ENCODE results near the gene UQCRHL. TPM values are rescaled to one million over a fixed set of nuclear protein-coding genes. Genes with fewer than 3 reads are reported as not detected.
A peak's percentile ranks its signal among the peaks of the same experiment; 100 is the strongest.
"Not testable (repeated sequence)": the region's sequence is repeated elsewhere in the genome, so short reads cannot be mapped to it uniquely, and the experiment has no call there.

The UQCRHL gene
- total RNA-seq, 1 donor from 2014 or later, result 1.8 TPM

GRCh38 chr1:15849775-15850324 lies 42.4 kb upstream of the UQCRHL start:
- FAIRE-seq, result no peak
- TF ChIP-seq, protein P1, sequence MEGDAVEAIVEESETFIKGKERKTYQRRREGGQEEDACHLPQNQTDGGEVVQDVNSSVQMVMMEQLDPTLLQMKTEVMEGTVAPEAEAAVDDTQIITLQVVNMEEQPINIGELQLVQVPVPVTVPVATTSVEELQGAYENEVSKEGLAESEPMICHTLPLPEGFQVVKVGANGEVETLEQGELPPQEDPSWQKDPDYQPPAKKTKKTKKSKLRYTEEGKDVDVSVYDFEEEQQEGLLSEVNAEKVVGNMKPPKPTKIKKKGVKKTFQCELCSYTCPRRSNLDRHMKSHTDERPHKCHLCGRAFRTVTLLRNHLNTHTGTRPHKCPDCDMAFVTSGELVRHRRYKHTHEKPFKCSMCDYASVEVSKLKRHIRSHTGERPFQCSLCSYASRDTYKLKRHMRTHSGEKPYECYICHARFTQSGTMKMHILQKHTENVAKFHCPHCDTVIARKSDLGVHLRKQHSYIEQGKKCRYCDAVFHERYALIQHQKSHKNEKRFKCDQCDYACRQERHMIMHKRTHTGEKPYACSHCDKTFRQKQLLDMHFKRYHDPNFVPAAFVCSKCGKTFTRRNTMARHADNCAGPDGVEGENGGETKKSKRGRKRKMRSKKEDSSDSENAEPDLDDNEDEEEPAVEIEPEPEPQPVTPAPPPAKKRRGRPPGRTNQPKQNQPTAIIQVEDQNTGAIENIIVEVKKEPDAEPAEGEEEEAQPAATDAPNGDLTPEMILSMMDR (IDR thresholded peaks at IDR 0.05; ENCODE audit: insufficient read depth, low read length, severe bottlenecking), result no peak
- peak; percentile 72 for DNase-seq (ENCODE audit: low read depth)
- H3K36me3 ChIP-seq (ENCODE audit: control insufficient read depth, insufficient read depth, low read length), result no peaks in the 10 kb centered on the region
- peak overlapping the region; percentile 78 for H3K4me3 ChIP-seq (ENCODE audit: low read depth, low read length)
- no peaks in the 10 kb centered on the region for H3K27me3 ChIP-seq (ENCODE audit: control insufficient read depth, insufficient read depth, low read length)

DNA sequence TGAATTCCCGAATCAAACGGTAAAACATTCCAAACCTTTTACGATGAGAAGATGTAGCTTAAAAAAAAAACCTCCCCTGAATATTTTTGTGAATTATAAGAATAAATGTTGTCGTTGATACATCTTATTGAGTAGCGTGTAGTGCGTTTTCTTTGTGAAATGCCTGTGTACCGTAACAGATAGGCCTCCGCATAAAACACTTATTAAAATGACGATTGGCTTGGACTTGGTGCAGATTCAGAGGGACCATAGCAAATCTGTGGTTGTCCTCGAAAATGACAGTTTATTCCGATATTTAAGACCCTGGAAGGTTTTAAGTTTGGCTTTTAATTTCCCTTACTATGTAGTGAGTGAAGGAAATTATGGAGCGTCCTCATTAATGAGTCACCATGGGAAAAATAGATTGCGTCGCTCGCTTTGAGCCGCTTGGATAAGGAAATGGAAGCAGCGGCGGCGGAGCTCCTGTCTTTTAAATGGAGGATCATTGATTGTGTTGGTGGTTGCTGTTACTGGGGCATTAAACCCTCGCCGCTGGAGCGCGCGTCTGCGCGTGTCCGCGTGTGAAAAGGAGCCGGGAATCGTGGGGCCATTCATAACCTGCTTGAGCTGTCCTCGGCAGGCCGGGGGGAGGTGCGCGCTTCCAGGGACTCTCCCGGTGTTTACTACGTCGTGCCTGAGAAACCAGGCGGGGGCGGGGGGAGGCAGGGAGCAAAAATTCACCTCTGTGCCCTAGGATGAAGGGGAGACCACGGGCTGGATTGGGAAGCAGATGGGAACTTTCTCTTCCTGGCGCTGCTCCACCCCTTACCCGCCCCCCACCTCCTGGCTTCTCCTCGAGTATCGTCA lies 41.7 kb upstream of the UQCRHL start:
- FAIRE-seq, result no peak
- Histone ChIP-seq H3K36me3 (ENCODE audit: control insufficient read depth, insufficient read depth, low read length) (no peaks in the 10 kb centered on the region), H3K4me3 (ENCODE audit: low read depth, low read length) (peak overlapping the region; percentile 78), H3K27me3 (ENCODE audit: control insufficient read depth, insufficient read depth, low read length) (no peaks in the 10 kb centered on the region)
- TF ChIP-seq, protein P1 (IDR thresholded peaks at IDR 0.05; ENCODE audit: insufficient read depth, low read length, severe bottlenecking), result no peak
- DNase-seq (ENCODE audit: low read depth), result peak; percentile 82

GRCh38 chr1:15848143-15848928 lies 40.9 kb upstream of the UQCRHL start:
- H3K27me3 ChIP-seq (ENCODE audit: control insufficient read depth, insufficient read depth, low read length), result no peaks in the 10 kb centered on the region
- DNase-seq (ENCODE audit: low read depth) (no peak), FAIRE-seq (no peak)
- peak overlapping the region; percentile 78 for H3K4me3 ChIP-seq (ENCODE audit: low read depth, low read length)
- TF ChIP-seq, protein P1 (IDR thresholded peaks at IDR 0.05; ENCODE audit: insufficient read depth, low read length, severe bottlenecking), result no peak
- no peaks in the 10 kb centered on the region for H3K36me3 ChIP-seq (ENCODE audit: control insufficient read depth, insufficient read depth, low read length)

GRCh38 chr1:15847893-15848142 lies 40.4 kb upstream of the UQCRHL start:
- Histone ChIP-seq H3K27me3 (ENCODE audit: control insufficient read depth, insufficient read depth, low read length) (no peaks in the 10 kb centered on the region), H3K36me3 (ENCODE audit: control insufficient read depth, insufficient read depth, low read length) (no peaks in the 10 kb centered on the region), H3K4me3 (ENCODE audit: low read depth, low read length) (peak overlapping the region; percentile 78)
- TF ChIP-seq, protein P1 (IDR thresholded peaks at IDR 0.05; ENCODE audit: insufficient read depth, low read length, severe bottlenecking), result no peak
- DNase-seq (ENCODE audit: low read depth), result no peak
- FAIRE-seq, result no peak

DNA sequence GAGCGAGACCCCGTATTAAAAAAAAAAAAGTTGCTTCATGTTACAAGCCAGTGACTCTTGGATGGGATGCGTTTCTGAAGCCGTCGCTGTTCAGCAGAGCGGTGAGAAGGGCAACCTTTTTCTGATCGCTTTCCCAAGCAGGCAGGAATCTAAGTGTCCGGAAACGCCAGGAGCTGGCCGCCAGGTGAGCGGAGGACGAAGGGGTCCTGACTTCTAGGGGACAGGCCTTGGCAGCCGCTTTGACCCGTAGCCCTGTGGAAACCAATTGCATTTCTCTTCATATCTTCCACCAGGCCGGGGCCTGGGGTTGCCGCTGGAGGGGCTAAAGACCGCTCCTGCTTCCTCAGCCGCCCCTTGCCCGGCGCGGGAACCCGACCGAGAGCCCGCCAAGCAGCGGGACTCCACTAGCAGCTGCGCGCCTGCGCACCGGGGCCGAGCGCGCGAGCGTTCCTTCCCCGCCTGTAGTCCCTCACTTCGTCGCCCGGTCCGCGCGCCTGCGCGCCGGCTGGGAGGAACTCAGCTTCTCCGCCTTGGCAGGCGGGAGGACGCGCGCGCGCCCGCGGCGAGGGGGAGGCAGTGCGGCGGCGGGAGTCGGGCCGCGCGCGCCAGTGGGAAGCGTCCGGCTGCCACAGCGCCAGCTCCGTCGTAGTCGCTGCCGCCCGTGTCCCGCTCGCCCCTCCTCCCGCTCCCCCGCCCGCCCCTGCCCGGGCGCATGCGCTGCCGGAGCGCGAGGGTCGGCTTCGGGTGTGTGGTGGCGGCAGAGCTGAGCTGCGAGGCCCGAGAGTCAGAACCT lies 39.8 kb upstream of the UQCRHL start, which contains the start of gene SPEN:
SPEN (plus strand) TSS at position 608 of the 793 bp plus-strand sequence. CDS start 361 bp downstream, outside the sequence.
- DNase-seq (ENCODE audit: low read depth) (peak; percentile 91), FAIRE-seq (no peak)
- Histone ChIP-seq H3K36me3 (ENCODE audit: control insufficient read depth, insufficient read depth, low read length) (no peaks in the 10 kb centered on the region), H3K4me3 (ENCODE audit: low read depth, low read length) (peak within 1 kb of the TSS; percentile 78), H3K27me3 (ENCODE audit: control insufficient read depth, insufficient read depth, low read length) (no peaks in the 10 kb centered on the region)
- TF ChIP-seq, protein P1 (IDR thresholded peaks at IDR 0.05; ENCODE audit: insufficient read depth, low read length, severe bottlenecking), result no peak

DNA sequence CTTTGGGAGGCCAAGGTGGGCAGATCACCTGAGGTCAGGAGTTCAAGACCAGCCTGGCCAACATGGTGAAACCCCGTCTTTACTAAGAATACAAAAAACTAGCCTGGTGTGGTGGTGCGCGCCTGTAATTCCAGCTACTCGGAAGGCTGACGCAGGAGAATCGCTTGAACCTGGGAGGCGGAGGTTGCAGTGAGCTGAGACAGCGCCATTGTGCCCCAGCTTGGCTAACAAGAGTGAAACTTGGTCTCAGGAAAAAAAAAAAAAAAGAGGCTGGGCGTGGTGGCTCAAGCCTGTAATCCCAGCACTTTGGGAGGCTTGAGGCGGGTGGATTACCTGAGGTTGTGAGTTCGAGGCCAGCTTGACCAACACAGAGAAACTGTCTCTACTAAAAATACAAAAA lies 38.6 kb upstream of the UQCRHL start:
- not testable (repeated sequence) for DNase-seq (ENCODE audit: low read depth)

More for the DNA sequence above, 38.6 kb upstream of the UQCRHL start:
- H3K4me3 ChIP-seq (ENCODE audit: low read depth, low read length); H3K36me3 ChIP-seq (ENCODE audit: control insufficient read depth, insufficient read depth, low read length); FAIRE-seq; H3K27me3 ChIP-seq (ENCODE audit: control insufficient read depth, insufficient read depth, low read length): not testable (repeated sequence)
